ENCODE results near the gene WDR70.

DNA sequence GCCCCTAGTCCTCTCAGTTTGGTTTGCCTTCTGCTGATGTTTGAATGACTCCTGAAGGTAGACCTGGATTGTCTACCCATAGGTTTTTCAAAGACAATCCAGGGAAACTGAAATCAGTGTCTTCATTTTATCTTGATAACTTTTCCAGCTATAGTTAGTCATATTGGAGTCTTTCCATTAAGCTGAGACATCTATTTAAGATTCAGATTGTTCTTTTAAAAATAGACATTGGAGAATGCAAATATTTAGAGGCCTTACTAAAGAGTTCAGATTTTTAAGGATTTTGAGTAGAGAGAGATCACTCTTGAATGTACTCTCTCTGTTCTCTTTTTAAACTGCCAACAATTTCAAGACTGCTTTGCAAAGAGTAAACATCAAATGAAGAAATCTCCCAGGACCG, 391.7 kb downstream of the WDR70 start:
- no peak for TF ChIP-seq ESRRG (CRISPR knock-in tag; IDR thresholded peaks at IDR 0.05)
- TF ChIP-seq, protein P1, sequence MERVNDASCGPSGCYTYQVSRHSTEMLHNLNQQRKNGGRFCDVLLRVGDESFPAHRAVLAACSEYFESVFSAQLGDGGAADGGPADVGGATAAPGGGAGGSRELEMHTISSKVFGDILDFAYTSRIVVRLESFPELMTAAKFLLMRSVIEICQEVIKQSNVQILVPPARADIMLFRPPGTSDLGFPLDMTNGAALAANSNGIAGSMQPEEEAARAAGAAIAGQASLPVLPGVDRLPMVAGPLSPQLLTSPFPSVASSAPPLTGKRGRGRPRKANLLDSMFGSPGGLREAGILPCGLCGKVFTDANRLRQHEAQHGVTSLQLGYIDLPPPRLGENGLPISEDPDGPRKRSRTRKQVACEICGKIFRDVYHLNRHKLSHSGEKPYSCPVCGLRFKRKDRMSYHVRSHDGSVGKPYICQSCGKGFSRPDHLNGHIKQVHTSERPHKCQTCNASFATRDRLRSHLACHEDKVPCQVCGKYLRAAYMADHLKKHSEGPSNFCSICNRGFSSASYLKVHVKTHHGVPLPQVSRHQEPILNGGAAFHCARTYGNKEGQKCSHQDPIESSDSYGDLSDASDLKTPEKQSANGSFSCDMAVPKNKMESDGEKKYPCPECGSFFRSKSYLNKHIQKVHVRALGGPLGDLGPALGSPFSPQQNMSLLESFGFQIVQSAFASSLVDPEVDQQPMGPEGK (CRISPR knock-in tag; IDR thresholded peaks at IDR 0.05; ENCODE audit: borderline replicate concordance) = no peak
- TF ChIP-seq ARNTL (CRISPR knock-in tag; IDR thresholded peaks at IDR 0.05; ENCODE audit: borderline replicate concordance, low read depth) = no peak
- no peak for TF ChIP-seq ZFP30 (CRISPR knock-in tag; IDR thresholded peaks at IDR 0.05)
- no peak for TF ChIP-seq ZNF565 (CRISPR knock-in tag; conservative IDR thresholded peaks at IDR 0.05; ENCODE audit: low read depth)
- no peak for TF ChIP-seq OSR1 (CRISPR knock-in tag; IDR thresholded peaks at IDR 0.05)
- TF ChIP-seq ZFP3 (CRISPR knock-in tag; IDR thresholded peaks at IDR 0.05) = no peak
- TF ChIP-seq TOX (CRISPR knock-in tag; IDR thresholded peaks at IDR 0.05; ENCODE audit: borderline replicate concordance) = no peak
- TF ChIP-seq SNAI2 (CRISPR knock-in tag; IDR thresholded peaks at IDR 0.05) = no peak
- no peak for TF ChIP-seq GLIS3 (CRISPR knock-in tag; IDR thresholded peaks at IDR 0.05)
